Ovary (tissue), 3 donors: ENCODE results near the gene UBAP1.
"Not testable (repeated sequence)": the region's sequence is repeated elsewhere in the genome, so short reads cannot be mapped to it uniquely, and the experiment has no call there.

Source experiments
- CTCF ChIP-seq, 3 donors: fragments of 450-650 bp in 2 of 3; fragments of 200-600 bp in 1 of 3; IDR thresholded peaks; one replicate each; pipeline versions ENCODE4 v1.5.1 to v1.8.0; 2016 to 2022; ENCODE audit warnings: antibody characterized with exemption in 3 of 3, mild to moderate bottlenecking in 1 of 3
- EP300 ChIP-seq: sonication (generic); formaldehyde crosslinking; IDR thresholded peaks from one replicate; pipeline ENCODE4 v1.6.1; 2017; ENCODE audit warnings: antibody characterized with exemption
- donor health status: DM: no; HTN: no; CAD: no.

- TF ChIP-seq CTCF (IDR thresholded peaks at IDR 0.05); EP300: not testable (repeated sequence)
Observed at GRCh38 chr9:34217015-34217414, 38.2 kb downstream of the UBAP1 start.
